ENCODE measurements around the gene ZNF578. TPM values are rescaled to one million over a fixed set of nuclear protein-coding genes. Genes with fewer than 3 reads are reported as not detected.
"Not testable (repeated sequence)": the region's sequence is repeated elsewhere in the genome, so short reads cannot be mapped to it uniquely, and the experiment has no call there.

ZNF578 gene
- polyA plus RNA-seq (ENCODE audit: insufficient read length in 12 of 12): 1 to 10 TPM in 10 of 12 donors, not detected in 2; 2.3 to 5.4 (median 3.1) TPM
- long read RNA-seq, donor 1, partial matches to known transcripts: 30 of 30 reads
- long read RNA-seq, donor 1, other reads (novel, unspliced or antisense): 0 of 30 reads
- long read RNA-seq, donor 2: 0 reads
- long read RNA-seq, donor 3, partial matches to known transcripts: 0 of 1 reads
- long read RNA-seq, donor 3, other reads (novel, unspliced or antisense): 0 of 1 reads
- long read RNA-seq, donor 4: 0 reads
- long read RNA-seq, donor 5, full-length matches to known transcripts: 2 of 2 reads
- long read RNA-seq, donor 5, partial matches to known transcripts: 0 of 2 reads
- long read RNA-seq, donor 5, other reads (novel, unspliced or antisense): 0 of 2 reads
- long read RNA-seq, donor 6: 0 reads
- long read RNA-seq, donor 7: 0 reads
- long read RNA-seq, donor 8, partial matches to known transcripts: 23 of 23 reads
- long read RNA-seq, donor 8, other reads (novel, unspliced or antisense): 0 of 23 reads
- long read RNA-seq, donor 9, full-length matches to known transcripts: 1 of 1 reads
- long read RNA-seq, donor 9, partial matches to known transcripts: 0 of 1 reads
- long read RNA-seq, donor 9, other reads (novel, unspliced or antisense): 0 of 1 reads
- long read RNA-seq, donor 10: 0 reads
- long read RNA-seq, donor 11, full-length matches to known transcripts: 2 of 2 reads
- long read RNA-seq, donor 11, partial matches to known transcripts: 0 of 2 reads
- long read RNA-seq, donor 11, other reads (novel, unspliced or antisense): 0 of 2 reads

GRCh38 chr19:52453324-52454094 is at the start of gene ZNF578:
ZNF578 (plus strand) TSS chr19:52453553; CDS start chr19:52501846, 48,293 bp downstream.
- peak; percentile 89 for DNase-seq

GRCh38 chr19:52410276-52410675 is 43.1 kb upstream of the ZNF578 start:
- DNase-seq: no peak

GRCh38 chr19:52415711-52416110 is 37.6 kb upstream of the ZNF578 start:
- no peak for DNase-seq

GRCh38 chr19:52428937-52429336 is 24.4 kb upstream of the ZNF578 start, which contains the start of gene ZNF534:
ZNF534 (plus strand) TSS chr19:52429148; CDS start chr19:52431475, 2,327 bp downstream.
- DNase-seq: no peak

GRCh38 chr19:52442179-52442578 is 11.2 kb upstream of the ZNF578 start:
- no peak for DNase-seq

GRCh38 chr19:52444506-52444905 is 8.8 kb upstream of the ZNF578 start:
- no peak for DNase-seq

GRCh38 chr19:52451241-52451640 is 2.1 kb upstream of the ZNF578 start:
- no peak for DNase-seq

- DNase-seq: no peak
These were observed 11.6 kb downstream of the ZNF578 start for GRCh38 chr19:52464798-52465470.

- DNase-seq: no peak
These were observed 20.4 kb downstream of the ZNF578 start for GRCh38 chr19:52473655-52474350.

- DNase-seq: no peak
These were observed 21.2 kb downstream of the ZNF578 start for GRCh38 chr19:52474351-52475127.

- DNase-seq: not testable (repeated sequence)
These were observed 30.9 kb downstream of the ZNF578 start for GRCh38 chr19:52484111-52484743.

GRCh38 chr19:52485064-52485463 is 31.7 kb downstream of the ZNF578 start:
- DNase-seq: not testable (repeated sequence)

- not testable (repeated sequence) for DNase-seq
These were observed 32.3 kb downstream of the ZNF578 start for GRCh38 chr19:52485561-52486240.

GRCh38 chr19:52492201-52492993 is 39.0 kb downstream of the ZNF578 start:
- DNase-seq: peak; percentile 12

- DNase-seq: peak; percentile 27
These were observed 39.7 kb downstream of the ZNF578 start for GRCh38 chr19:52492994-52493470.

- DNase-seq: no peak
These were observed 41.2 kb downstream of the ZNF578 start for GRCh38 chr19:52494518-52494917.

- no peak for DNase-seq
These were observed 45.2 kb downstream of the ZNF578 start for GRCh38 chr19:52498571-52498970.

GRCh38 chr19:52500474-52500873 is 47.1 kb downstream of the ZNF578 start:
- not testable (repeated sequence) for DNase-seq
